Kasumi-1 (cell line): ENCODE measurements around the gene TSSK3.
"Not testable (repeated sequence)": the region's sequence is repeated elsewhere in the genome, so short reads cannot be mapped to it uniquely, and the experiment has no call there.

Source experiments
- DNase-seq, 2 experiments: peaks; one replicate each; lab custom pipeline; 2025; lab: John Stamatoyannopoulos, UW

Gene TSSK3

DNA sequence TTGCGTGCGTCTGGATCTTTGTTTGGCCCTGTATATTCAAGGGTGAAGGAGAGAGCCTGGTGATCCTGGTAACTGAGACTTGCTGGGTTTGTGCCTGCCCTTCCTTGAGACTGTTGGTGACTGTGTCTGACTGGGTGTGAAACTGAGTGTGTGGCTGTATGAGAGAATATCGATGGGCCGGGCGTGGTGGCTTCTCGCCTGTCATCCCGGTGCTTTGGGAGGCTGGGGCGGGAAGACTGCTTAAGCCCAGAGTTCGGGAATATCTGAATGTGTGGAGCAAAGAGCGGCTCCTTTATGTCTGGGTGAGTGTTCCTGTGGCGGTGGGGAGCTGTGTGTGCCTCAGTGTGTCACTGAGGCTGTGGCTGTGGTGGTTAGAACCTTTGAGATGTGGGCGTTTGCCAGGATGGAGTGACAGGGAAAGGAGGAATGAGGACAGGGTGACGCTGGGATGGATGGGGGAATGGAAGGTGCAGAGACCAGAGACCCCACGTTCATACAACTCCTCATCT lies 23.6 kb upstream of the TSSK3 start:
- no peak for DNase-seq

DNA sequence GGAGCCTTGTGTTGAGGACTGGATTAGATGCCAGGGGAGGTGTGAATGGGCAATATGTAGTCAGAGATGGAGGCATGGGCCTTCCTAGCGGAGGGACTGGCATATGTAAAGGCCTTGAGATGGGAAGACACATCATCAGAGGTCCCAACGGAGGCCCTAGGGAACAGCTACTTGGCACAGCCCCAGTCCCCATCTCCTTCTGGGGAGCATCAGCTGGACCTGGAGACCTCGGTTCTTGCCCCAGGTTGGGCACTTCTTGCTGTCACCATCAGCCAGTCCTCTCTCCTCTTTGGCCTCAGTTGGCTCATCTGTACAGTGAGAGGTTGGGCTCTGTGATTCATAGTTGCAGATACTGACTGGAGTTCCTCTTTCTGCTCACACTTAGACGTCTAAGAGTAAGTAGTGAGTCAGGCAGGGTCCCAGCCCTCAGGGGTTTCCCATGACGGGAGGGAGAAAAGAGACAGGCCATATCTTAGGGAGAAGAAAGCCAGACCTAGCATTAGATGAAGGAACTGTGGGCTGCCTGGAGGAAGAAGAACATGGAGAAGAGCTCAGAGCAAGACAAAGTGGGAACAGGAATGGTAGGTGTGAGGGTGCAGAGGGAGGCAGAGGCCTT lies 22.9 kb upstream of the TSSK3 start:
- DNase-seq, result peak; percentile 92 to 93

DNA sequence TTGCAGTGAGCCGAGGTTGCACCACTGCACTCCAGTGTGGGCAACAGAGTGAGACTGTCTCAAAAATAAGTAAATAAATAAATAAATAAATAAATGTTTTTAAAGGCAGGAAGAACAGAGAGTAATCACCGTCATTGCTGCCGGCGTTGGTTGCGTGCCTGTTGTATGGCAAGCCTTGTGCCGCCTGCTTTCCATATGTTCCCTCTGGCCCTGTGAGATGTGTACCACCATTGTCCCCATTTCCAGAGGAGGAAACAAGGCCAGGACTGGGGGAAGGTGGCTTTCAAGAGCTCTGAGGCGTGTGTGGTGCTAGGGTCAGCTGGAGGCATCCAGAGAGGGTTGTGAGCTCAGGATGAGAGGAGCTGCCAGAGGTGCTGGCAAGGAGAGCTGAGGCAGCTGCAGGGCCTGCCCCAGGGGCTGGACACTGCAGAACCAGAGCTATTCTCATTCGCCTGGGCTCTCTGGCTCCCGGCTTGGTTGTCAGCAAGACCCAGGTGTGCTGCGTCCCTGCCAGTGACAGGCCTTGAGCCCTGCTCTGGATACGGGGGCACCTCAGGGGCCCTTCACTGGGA lies 21.1 kb upstream of the TSSK3 start:
- no peak for DNase-seq

DNA sequence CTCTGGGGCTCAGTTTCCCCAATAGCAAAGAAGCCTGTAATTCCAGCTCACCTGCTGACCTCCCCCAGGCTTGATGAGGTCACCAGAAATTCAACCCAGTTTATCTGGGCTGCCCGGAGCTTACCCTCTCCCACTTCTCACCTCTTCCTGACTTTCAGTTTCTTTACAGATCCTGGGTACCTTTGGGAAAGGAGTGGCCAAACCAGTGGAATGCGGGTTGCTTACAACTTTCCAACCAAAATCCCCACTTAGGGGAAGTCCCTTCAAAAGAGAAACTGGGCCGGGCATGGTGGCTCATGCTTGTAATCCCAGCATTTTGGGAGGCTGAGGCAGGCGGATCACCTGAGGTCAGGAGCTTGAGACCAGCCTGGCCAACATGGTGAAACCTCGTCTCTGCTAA lies 20.4 kb upstream of the TSSK3 start:
- no peak for DNase-seq

DNA sequence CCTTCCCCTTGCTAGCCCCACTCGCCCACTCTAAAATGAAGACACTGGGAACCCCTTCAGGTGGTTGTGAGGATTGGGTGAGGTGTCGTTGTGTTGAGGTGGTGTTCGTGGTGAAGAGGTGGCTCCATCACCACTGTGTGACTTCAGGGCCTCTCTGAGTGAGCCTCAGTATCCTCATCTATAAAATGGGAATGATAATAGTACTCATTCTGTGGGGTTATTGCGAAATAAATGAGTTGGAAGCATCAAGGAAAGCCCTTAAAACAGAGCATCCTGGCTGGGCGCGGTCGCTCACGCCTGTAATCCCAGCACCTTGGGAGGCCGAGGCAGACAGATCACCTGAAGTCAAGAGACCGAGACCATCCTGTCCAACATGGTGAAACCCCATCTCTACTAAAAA lies 19.6 kb upstream of the TSSK3 start:
- DNase-seq, result no peak

DNA sequence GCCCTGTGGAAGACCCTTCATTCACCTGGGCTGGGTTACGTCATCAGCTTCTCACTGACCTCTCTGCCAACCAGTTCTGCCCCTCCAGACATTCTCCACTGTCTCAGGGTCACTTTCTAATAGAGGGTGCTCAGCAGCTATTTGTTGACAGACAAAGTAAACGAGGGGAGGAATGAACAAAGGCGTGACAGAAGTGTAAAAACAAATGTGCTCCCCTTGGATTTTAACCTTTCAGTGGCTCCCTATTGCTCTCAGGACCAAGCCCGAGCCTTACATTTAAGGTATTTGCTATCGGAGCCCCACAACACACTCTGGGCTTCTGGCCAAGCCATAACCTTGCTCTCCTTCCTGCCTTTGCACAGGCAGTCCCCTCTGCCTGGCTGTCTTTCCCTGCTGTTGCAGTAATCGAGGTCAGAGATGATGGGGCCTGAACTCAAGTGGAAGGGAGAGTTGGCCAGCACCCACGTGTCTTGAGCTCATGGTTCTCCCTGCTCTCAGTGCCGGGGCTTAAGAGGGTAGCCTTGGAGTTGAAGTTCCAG lies 17.0 kb upstream of the TSSK3 start:
- DNase-seq, result peak; percentile 63 to 75

DNA sequence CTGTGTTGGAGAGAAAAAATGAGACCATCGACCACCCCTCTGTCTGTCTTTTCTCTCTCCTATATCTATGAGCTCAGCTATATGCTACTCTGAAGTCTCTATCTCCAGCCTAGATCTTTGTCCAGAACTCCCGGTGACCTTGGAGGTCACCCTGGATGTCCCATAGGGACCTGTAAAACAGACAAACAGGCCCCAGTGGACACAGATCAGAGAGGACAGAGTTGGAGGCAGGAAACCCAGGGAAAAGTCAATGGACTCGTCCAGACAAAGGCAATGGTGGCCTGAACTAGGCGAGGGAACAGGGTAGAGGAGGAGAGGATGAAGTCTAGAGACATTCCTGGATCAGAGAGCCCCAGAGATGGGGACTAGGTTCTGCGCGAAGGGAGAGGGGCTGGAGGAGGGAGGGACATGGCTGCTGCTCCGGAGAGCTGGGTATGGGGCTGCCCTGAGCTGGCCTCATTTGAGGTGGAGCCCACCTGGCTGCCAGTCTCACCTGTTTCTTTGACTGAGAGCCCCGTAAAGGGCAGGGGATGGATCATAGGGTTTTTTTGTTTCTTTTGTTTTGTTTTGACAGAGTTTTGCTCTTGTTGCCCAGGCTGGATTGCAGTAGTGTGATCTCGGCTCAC lies 15.7 kb upstream of the TSSK3 start:
- DNase-seq, result no peak

DNA sequence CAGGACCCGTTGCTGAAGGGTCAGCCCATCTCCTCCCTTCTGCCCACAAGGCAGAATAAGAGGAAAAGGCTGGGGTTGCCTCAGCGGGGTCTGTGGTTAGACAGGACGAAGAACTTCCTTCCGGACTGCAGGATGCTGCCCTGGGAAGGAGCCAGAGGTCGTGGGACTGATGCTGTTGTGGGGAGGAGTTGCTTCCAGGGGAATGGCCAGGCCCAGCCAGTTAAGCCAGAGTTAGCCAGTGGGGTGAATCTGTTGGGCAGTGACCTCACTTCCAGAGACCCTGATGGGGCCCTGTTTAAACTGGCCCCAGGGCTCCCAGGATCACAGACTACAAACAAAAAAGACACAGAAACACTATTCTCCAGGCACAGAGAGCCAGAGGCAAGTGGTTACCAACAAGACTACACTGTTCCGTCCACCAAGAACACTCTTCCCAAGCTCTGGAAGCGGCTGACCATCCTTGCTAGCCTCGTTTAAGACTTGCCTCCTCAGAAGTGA lies 13.1 kb upstream of the TSSK3 start:
- peak; percentile 38 to 50 for DNase-seq

DNA sequence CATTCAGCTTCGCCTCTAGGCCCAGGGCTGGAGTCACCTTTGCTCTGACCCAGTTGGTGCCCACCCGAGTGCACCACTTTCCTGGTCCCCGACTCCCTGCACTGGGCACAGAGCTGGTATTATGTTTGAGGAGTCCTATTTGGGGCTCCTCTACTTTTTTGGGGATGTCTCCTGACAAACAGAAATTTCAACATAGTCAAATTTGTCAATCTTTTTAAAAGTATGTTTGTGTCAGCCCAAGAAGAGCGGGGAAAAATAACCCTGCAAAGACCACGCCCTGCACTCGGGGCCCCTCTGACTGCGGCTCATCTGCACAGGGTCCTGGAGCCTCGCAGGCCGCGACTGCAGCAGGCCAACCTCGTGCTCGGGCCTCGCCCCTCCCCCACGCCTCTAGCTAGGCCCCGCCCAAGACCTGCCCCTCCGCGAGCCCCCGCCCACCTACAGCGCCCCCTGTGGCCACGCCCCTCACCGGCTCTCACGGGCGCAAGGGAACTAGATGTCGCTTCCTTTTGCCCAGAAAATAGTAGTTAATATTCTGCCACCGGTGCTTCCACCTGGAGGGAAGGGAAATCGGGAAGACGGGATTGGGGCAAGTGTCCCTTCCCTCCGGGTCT lies 11.4 kb upstream of the TSSK3 start:
- DNase-seq, result peak; percentile 77 to 80

DNA sequence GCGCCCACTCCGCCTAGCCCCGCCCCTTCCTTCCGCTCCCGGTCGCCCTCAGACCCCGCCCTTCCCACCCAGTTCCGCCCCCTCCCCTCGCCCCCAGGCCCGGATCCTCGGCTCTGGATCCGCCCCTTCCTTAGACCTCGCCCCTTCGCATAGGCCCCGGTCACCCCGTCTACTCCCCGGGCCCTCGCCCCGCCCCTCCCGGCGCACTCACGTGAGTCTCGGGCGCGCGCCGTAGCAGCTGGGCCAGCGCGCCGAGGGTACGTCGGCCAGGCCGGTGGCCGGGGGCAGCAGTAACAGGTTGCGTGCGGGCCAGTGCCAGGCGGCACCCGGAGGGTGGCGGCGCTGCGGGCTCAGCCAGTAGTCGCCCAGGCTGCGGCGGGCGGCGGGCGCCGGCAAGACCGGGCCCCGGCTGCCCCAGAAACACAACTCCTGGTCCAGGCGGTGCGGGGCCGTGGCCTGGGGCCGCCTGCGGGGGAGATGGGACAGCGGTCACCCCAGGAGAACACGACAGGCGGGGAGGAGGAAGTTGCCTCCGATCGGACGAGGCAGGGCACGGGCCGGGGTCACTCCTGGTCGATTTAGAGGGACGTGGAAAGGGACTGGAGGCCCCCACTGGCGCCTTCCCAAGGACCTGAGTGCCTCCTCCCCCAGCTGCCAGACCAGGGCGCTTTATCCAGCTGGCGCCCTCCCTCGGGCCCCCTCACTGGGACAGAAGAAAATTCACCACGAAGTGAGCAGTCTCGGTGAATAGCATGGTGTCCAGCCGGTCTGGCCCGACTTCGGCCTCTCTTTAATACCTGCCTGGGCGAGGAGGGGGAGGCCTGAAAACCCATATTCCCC lies 10.7 kb upstream of the TSSK3 start:
- peak; percentile 91 to 93 for DNase-seq

DNA sequence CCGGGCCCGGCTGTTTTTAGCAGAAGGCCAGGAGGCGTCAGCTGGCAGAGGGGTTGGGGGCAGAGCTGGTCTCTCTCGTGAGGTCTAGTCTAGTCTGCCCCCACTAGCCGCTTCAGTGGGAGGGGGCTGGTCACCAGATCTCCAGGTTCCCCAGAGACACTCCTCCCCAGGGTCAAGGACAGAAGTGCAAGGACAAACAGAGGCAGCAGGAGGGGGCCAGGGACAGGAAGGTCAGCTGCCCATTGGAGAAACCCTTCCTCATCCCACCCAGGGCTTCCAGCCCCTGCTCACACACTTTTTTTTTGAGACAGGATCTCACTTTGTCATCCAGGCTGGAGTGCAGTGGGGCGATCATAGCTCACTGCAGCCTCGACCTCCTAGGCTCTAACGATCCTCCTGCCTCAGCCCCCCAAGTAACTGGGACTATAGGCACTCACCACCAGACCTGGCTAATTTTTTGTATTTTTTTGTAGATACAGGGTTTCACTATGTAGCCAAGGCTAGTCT lies 10.0 kb upstream of the TSSK3 start:
- no peak for DNase-seq

DNA sequence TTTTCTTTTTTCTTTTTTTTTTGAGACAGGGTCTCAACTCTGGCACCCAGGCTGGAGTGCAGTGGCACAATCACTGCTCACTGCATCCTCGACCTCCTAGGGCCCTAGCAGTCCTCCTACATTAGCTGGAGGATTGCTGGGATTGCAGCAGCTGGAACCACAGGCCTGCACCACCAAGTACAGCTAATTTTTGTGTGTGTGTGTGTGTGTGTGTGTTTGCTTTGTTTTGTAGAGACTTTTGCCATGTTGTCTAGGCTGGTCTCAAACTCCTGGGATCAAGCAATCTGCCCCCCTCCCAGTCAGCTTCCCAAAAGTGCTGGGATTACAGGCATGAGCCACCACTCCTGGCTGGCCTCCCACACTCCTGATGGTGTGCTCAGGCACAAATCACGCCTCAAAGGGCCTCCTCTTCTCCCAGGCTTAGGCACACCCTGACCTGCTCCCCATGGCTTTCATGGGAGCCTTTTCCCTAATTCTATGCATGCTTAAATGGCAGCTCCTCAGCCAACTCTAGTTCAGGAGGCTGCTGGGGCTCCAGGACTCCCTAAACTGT lies 9.4 kb upstream of the TSSK3 start:
- no peak for DNase-seq

DNA sequence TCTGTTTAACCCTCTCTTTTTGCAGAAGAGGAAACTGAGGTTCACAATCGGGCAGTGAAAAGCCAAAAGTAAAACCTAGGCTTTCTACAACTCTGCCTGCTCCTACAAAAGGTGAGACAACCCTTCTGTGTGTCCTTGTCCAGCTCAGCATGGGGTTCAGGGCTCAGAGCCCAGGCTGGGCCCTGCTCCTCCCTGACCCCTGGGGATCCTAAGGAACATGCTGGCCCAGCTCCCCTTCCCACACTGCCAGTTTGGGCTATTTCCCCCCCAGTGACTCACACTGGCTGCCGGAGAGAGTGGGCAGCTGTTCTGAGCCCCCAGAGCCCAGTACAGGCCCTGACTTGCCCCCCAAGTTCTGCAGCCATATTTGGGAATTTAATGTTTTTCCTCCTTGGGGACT lies 8.9 kb upstream of the TSSK3 start:
- no peak for DNase-seq

DNA sequence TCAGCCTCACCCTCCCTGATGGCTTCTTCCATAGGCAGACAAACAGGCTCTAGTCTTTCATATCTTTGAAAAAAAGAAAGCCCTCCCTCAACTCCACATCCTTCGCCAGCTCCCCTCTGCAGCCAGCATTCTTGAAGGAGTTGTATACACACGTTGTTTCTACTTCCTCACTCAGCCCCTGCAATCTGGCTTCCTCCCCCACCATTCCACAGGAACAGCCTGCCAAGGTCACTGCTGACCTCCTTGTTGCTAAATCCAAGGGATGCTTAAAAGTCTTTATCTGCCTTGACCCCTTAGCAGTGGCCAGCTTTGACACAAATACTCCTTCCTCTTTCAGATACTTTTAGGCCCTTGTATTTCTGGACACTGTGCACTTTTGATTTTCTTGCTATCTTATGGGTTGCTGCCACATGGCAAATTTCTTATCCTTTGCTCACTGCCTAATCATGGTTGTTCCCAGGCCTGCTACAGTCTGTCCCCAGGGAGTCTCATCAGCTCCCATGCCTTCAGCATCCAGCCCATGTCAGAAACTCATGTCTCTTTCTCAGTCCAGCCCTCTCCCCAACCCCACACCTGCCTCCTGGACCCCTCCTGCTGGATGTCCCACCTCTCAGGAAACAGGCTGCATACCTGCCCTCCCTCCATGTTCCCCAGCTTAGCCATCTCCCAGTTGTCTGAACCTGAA lies 8.3 kb upstream of the TSSK3 start:
- no peak for DNase-seq

DNA sequence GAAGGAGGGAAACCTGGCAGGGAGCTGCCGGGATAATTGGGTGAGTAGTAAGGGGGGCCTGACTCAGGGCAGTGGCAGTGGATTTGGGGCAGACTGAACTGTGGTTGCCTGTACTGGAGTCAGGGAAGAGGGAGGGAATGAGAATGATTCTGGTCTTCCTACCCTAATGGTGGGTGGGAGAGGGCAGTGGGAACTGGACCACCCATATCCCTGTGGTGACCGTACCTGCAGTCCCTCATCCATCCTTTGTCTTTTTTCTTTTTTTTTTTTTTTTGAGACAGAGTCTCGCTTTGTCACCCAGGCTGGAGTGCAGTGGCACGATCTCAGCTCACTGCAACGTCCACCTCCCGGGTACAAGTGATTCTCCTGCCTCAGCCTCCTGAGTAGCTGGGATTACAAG lies 6.6 kb upstream of the TSSK3 start:
- not testable (repeated sequence) for DNase-seq

DNA sequence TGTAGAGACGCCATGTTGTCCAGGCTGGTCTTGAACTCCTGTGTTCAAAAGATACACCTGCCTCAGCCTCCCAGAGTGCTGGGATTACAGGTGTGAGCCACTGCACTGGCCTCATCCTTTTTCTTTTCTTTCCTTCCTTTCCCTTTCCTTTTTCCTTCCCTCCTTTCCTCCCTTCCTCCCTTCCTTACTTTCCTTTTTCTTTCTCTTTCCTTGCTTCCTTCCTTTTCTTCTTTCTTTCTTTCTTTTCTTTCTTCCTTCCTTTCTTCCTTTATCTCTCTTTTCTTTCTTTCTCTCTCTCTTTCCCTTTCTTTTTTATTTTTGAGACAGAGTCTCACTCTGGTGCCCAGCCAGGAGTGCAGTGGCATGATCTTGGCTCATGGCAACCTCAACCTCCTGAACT lies 5.9 kb upstream of the TSSK3 start:
- no peak for DNase-seq

DNA sequence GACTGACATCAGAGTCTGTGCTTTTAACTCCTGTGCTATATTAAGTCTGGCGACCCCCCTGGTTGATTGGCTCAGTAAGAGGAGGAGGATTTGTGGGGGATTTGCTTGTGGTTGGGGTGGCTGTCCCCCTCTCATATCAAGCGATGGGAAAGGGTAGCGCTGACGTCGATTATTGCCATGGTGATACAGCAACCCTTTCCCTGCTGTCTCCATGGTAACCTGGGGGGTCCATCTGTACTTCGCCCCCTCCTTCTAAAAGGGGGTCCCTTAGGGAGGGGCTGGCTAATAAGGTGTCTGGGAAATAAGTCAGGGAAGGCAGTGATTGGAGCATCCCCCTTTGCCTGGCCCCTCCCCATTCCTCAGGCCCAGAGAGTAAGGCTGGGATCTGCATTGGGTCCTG lies 4.7 kb upstream of the TSSK3 start:
- no peak for DNase-seq

DNA sequence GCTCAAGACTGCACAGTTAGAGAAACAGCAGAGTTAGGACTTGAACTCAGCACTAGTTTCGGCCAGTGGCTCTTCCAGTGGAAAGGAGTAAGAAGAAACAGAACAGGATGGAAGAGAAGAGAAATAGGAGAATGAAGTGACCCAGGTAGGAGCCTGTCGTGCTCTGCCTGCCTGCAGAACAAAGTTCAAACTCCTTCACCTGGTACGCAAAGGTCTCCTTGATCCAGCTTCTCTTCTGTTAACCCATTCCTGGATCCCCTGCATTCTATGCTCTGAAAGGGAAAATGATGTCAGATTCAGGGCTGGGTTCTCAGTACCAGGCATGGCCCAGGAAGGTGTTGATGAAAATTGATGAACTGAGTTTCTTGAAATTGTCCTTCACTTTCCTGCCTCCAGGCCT lies 3.9 kb upstream of the TSSK3 start:
- DNase-seq, result no peak

DNA sequence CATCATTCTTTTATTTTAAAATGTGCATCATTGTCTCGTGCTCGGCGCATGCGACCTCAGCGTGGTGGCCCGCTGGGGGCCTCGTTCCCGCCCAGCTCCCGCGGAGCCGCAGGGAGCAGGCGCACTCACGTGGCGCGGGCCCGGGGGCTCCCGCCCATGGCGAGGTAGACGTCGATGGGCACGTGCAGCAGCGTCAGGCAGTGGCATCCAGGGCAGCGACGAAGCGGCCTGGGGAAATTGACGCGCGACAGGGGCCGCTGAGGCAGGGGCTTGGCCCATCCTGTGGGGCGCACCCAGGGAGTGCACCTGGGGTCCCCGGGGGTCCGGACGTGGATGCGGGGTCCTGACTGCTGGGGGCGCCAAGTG lies 1.0 kb upstream of the TSSK3 start:
- DNase-seq, result no peak

DNA sequence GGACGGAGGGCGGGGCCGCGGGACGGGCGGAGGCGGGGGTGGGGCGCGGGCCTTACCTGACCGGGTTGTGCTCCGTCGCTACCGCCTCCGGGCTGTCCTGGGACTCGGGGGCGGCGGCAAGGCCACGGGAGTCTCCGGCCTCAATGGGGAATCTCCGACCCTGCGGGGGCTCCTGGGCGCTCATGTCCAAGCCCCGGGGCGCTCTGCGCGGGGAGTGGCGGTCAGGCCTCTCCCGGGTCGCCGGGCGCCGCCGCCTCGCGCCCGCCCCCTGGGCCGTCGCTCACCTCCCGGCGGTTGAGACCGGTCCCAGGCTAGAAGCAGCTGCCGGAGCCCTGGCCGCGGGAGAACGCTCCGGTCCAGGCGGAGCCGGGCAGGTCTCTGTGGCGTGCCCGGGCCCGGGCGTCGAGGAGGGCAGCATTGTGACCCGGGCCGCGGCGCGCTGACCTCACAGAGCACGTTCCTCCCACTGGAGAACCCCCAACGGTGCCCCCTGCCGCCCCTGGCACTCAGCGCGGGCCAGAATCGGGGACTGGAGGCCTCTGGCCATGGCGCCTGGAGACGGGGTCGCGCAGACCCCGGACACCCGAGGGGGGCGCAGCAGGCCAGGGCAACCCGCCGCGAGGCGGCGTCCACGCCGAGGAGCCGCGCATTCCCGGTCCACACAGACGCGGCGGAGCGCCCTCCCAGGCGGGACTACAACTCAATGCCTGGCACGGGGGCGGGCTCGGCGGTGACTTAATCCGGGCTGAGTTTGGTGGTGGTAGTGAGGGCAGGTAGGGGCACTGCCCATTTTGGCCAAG lies 465 bp upstream of the TSSK3 start:
- DNase-seq, result no peak
